Activated naive CD4-positive, alpha-beta T cell treated with anti-CD3 and anti-CD28 coated beads, Interleukin-2, amount 10 ng/mL, durations not matched to agents 7 days and 5 days (primary cell): ENCODE results near the gene CCND1.

Experiments
- CTCF ChIA-PET: fragments of 350-600 bp; sonication (Branson Sonifier 250); formaldehyde crosslinking; loops from one replicate; lab custom pipeline; 2021; ENCODE audit warnings: antibody characterized with exemption; lab: Charles Lee
- DNase-seq: peaks from one replicate; pipeline ENCODE4 v3.0.0-alpha.2; 2020
- H3K27ac Mint-ChIP-seq: one replicate; pipeline ENCODE4 v1.8.0; 2021; ENCODE audit warnings: mild to moderate bottlenecking, moderate library complexity, mixed read lengths
- H3K27me3 Mint-ChIP-seq: one replicate; pipeline ENCODE4 v1.8.0; 2021; ENCODE audit warnings: mild to moderate bottlenecking, mixed read lengths
- H3K36me3 Mint-ChIP-seq: one replicate; pipeline ENCODE4 v1.8.0; 2021; ENCODE audit warnings: mixed read lengths
- H3K4me1 Mint-ChIP-seq: one replicate; pipeline ENCODE4 v1.8.0; 2021; ENCODE audit warnings: mixed read lengths
- H3K4me3 Mint-ChIP-seq: one replicate; pipeline ENCODE4 v1.8.0; 2021; ENCODE audit warnings: mild to moderate bottlenecking, moderate library complexity, mixed read lengths
- H3K9me3 Mint-ChIP-seq: one replicate; pipeline ENCODE4 v1.8.0; 2021; ENCODE audit warnings: mixed read lengths

Gene CCND1

DNA sequence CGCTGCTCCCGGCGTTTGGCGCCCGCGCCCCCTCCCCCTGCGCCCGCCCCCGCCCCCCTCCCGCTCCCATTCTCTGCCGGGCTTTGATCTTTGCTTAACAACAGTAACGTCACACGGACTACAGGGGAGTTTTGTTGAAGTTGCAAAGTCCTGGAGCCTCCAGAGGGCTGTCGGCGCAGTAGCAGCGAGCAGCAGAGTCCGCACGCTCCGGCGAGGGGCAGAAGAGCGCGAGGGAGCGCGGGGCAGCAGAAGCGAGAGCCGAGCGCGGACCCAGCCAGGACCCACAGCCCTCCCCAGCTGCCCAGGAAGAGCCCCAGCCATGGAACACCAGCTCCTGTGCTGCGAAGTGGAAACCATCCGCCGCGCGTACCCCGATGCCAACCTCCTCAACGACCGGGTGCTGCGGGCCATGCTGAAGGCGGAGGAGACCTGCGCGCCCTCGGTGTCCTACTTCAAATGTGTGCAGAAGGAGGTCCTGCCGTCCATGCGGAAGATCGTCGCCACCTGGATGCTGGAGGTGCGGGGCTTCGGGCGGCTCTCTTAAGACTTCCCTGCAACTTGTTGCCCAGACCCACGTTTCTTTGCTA, at the start of gene CCND1:
Gene CCND1 (plus strand): TSS at position 162 of the 587 bp plus-strand sequence. CDS start 158 bp downstream, at position 320.
- no peaks in the 10 kb centered on the region for H3K36me3 Mint-ChIP-seq
- H3K9me3 Mint-ChIP-seq = no peaks in the 10 kb centered on the region
- H3K27me3 Mint-ChIP-seq = peaks cover 82% of the 10 kb centered on the region
- peak; percentile 45 for DNase-seq
- H3K4me3 Mint-ChIP-seq = peak within 1 kb of the TSS; percentile 71
- H3K27ac Mint-ChIP-seq = peak within 1 kb of the TSS; percentile 42
- CTCF ChIA-PET = no interaction called here
- peaks cover 26% of the 10 kb centered on the region for H3K4me1 Mint-ChIP-seq

DNA sequence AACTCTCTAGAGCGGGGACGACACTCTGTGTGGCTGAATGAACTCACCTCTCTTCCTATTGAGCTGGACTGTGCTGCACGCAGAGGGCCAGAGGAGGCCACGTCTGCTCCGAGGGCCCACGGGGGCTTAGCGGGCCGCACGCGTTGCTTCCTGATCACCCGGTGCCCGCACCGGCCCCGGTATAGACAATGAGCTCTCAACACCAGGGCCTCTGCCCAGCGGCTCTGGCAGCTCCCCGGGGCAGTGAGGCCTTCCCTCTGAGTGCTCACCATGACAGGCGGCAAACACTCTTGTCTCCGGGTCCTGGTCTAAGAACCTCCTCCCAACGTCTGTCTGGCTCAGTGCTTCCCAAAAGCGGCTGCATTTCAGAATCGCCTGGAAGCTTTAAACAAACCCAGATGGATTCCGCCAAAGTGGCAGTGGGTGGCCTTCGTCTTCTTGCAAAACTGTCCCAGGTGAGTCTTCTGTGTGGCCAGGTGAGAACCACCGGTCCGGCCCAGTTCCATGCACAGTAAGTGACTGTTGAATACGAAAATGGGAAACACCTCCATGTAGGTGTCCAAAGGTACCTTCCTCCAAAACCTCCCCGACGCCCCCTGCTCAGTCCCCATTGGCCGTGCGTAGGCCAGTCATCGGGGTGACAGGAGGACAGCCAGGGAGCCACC, 47.8 kb upstream of the CCND1 start:
- Mint-ChIP-seq H3K27me3 (no peaks in the 10 kb centered on the region), H3K4me1 (no peaks in the 10 kb centered on the region)

DNA sequence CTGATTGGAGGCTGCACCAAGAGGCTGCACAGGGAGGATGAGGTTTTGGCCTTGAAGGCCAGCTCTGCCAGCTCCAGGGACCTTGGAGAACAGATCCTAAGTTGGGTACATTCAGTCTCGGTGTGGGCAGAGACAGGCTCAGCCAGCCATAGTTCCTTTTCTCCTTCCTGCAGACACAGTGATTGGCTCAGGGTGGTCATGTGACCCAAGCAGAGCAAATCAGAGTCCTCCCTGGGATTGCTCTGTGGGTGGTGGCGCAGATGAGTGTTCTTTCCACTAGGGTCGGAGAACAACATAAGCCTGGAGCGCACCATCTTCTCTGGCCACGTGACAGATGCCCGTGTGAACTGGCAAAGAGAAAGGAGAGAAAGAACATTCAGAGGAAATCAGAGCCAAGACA, 47.1 kb upstream of the CCND1 start:
- DNase-seq = no peak
- H3K27me3 Mint-ChIP-seq = no peaks in the 10 kb centered on the region
- CTCF ChIA-PET = no interaction called here
- no peak overlapping the region for H3K4me3 Mint-ChIP-seq
- H3K9me3 Mint-ChIP-seq = no peaks in the 10 kb centered on the region
- no peaks in the 10 kb centered on the region for H3K36me3 Mint-ChIP-seq
- no peak overlapping the region for H3K27ac Mint-ChIP-seq
- H3K4me1 Mint-ChIP-seq = no peaks in the 10 kb centered on the region

More for the DNA sequence above, 47.8 kb upstream of the CCND1 start:
- CTCF ChIA-PET = no interaction called here
- Mint-ChIP-seq H3K4me3 (no peak overlapping the region), H3K27ac (no peak overlapping the region), H3K36me3 (no peaks in the 10 kb centered on the region), H3K9me3 (no peaks in the 10 kb centered on the region)
- DNase-seq = no peak

DNA sequence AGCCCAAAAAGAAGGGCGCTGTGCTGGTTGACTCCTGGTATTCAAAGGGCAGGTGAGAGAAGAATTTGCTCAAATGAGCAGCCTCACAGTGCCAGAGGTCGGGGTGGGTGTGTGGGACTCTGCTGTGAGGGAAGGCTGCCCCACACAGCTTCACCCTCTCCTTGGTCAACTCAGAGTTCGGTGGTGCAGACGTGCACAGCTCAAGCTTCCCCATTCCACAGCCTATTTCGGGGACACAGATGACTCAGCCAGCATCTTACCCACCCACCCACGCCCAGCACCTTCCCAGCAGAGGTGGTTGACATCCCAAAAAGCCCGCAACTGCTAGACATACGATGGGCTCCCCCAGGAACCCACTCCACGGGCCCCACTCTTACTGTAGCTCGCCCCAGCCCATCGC, 46.5 kb upstream of the CCND1 start:
- Mint-ChIP-seq H3K27me3 (no peaks in the 10 kb centered on the region), H3K27ac (no peak overlapping the region), H3K9me3 (no peaks in the 10 kb centered on the region), H3K36me3 (no peaks in the 10 kb centered on the region), H3K4me1 (no peaks in the 10 kb centered on the region), H3K4me3 (no peak overlapping the region)
- no peak for DNase-seq
- CTCF ChIA-PET = no interaction called here

DNA sequence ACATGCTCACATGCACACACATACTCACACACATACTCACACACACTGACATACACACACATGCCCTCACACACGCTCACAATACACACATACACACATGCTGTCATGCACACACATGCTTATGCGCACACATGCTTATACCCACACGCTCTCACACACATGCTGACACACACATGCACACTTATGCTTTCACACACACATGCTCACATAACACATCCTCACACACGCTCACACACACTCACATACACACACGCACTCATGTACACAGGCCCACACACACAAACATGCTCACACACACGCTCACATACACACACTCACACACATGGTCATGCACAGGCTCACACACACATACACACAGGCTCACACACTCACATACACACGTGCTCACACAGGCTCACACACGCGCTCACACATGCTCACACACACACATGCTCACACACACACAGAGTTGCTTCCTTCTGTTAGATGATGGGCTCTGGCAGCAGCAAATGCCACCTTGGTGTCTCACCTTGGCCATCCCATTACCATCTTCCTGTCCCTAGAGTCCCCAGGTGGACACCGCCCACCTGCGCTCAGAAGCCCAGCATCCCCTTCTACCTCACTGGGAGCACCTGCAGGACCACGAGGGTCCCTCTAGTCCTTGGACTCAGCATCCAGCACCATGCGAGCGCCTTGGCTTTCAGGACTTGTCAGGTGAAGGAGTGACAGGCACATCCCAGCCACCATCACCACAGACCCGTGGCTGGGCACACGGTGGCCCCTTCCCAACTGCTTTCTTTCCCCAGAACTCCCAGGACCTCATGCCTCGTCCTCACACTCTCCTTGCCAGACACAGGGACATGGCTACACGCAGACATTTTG, 44.9 kb upstream of the CCND1 start:
- Mint-ChIP-seq H3K4me1 (no peaks in the 10 kb centered on the region), H3K36me3 (no peaks in the 10 kb centered on the region), H3K9me3 (no peaks in the 10 kb centered on the region), H3K4me3 (no peak overlapping the region), H3K27ac (no peak overlapping the region), H3K27me3 (peaks cover 3% of the 10 kb centered on the region)
- CTCF ChIA-PET = no interaction called here
- no peak for DNase-seq

DNA sequence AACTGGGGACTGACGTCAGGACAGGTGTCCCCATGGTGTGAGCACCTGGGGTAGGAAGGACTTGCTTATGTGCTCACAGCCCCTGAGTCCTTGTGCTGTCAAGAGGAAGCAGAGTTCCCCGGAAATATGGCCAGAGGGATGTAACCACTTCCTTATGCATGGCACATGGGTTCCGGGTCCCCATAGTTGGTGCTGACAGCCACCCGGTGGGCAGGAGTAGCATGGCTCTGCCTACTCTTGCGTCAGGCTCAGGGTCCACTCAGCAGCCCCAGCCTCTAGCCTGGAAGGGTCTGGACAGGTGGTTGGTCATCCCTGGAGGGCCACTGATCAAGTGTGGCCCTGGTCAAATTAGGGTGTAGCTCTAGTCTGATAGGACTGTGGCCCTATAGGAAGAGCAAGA, 42.8 kb upstream of the CCND1 start:
- DNase-seq = no peak
- Mint-ChIP-seq H3K4me3 (no peak overlapping the region), H3K27ac (no peak overlapping the region), H3K27me3 (peaks cover 3% of the 10 kb centered on the region), H3K9me3 (no peaks in the 10 kb centered on the region), H3K4me1 (no peaks in the 10 kb centered on the region), H3K36me3 (no peaks in the 10 kb centered on the region)
- CTCF ChIA-PET = no interaction called here

DNA sequence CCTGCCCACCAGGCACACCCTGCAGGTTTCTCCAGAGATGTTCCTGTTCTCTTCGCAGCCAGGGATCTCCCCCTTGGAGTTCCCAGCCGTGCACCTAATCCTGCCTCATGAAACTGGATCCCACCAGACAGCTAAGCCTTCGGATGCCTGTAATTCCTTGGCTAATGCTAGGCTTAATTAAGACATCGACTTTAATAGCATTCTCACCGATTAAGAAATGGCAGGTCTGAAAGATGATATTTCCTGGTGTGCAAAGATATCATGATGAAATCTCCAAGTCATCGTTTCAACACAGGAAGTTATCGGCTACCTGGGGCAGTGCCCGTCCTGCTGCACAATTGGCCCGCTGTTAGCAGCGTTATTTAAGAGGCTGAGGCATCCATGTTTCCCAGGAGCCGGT, 41.5 kb upstream of the CCND1 start:
- H3K27ac Mint-ChIP-seq = no peak overlapping the region
- no peaks in the 10 kb centered on the region for H3K36me3 Mint-ChIP-seq
- DNase-seq = no peak
- H3K9me3 Mint-ChIP-seq = no peaks in the 10 kb centered on the region
- H3K27me3 Mint-ChIP-seq = peaks cover 3% of the 10 kb centered on the region
- H3K4me3 Mint-ChIP-seq = no peak overlapping the region
- CTCF ChIA-PET = no interaction called here
- no peaks in the 10 kb centered on the region for H3K4me1 Mint-ChIP-seq

DNA sequence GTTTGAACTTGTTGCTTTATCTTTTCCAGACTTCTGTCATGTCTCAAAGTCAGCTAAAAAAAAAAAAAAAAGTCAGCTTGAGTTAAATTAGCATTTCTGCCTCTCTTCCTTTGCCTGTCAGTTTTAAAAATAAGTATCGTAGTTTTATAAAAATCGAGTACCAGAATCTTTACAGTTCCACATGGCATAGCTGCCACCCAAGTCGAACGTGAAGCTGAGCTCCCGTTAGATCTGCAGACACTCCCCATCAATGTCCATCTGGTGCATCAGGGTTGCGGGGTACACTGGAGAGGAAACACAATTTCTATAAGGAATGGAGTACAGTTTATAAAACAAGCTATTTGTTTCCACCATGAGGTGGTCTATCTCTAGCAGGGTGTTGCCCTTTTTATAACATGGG, 41.0 kb upstream of the CCND1 start:
- H3K9me3 Mint-ChIP-seq = no peaks in the 10 kb centered on the region
- no peaks in the 10 kb centered on the region for H3K36me3 Mint-ChIP-seq
- no peak overlapping the region for H3K4me3 Mint-ChIP-seq
- no peaks in the 10 kb centered on the region for H3K4me1 Mint-ChIP-seq
- CTCF ChIA-PET = interaction anchor here (0.7 kb wide), 1 partner anchor 307 kb away, joined by 3 read pairs; no protein-coding TSS in a partner anchor
- peaks cover 3% of the 10 kb centered on the region for H3K27me3 Mint-ChIP-seq
- DNase-seq = no peak
- H3K27ac Mint-ChIP-seq = no peak overlapping the region

DNA sequence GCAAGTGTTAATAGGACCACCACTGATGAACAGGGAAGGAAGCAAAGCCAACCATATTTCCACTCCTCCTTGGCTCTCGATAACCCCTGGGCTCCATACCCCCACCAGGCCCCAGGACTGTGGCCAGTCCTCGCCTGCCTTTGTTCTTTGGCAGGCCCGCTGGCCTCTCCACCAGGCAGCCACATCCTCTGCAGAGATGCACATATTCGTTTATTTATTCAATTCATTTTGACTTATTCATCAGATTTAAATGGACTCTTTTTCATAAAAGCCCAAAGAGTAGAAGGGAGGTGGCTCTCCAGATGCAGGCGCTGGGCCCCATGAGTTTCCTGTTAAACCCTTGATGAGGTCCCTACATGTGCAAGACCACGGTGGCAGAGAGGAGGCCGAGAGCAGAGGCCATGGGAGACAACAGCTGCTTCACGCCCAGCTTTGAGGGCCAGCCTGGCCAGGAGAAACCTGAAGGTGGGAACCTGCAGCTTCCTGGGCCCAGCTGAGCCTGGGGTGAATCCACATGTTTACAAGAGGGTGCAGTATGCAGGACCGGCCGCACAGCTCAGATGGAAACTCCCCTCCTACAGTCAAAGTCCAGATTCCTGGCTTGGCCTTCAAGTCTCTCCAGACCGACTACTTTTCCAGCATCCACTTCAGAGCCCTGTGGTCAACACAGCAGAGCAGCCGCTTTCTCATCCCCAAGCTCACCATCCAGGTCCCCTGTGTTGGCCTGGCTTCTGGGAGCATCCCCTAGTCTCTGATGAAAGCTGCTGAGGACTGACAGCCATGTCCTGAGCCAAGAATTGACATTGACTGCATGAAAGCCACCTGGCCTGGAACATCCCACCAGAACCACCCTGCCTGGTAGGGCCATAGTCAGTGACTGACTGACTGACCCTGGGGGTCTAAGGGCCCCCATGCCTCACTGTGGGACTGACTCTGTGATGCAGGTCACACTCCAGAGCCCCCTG, 39.7 kb upstream of the CCND1 start:
- no peak overlapping the region for H3K4me3 Mint-ChIP-seq
- CTCF ChIA-PET = no interaction called here

DNA sequence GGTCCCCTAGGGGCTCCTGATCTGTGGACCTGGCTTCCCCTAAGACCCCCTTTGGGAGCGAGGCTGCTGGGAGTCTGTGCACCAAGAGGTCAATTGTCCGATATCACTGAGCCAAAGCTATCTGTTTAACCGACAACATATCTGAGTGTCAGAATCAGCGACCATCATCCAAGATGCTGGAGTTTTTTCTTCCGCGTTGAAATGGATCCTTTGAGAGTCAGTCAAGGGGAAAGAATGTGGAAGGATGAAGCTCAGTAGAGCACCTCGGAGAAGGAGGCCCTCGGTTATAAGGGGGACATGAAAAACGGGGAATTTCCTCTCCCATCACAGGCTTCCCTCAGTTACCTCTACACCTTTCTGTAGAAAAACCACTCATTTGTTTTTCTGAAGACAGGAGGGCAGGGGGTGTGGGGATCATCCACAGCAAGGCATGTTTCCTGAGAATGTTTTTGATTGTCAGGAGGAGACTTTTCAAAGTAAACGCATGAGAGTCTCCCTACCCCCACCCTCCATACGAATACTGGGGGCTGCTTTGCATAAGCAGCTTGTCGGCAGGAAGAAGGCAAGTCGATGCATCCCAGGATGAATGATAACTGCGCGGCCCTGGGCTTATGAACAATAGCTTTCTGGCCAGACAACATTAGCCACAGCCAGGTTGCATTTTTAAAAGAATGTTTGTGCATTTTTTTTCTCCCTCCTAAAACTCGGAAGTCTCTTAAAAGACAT, 37.7 kb upstream of the CCND1 start:
- Mint-ChIP-seq H3K27me3 (peaks cover 18% of the 10 kb centered on the region), H3K4me3 (no peak overlapping the region), H3K27ac (no peak overlapping the region), H3K36me3 (no peaks in the 10 kb centered on the region), H3K9me3 (no peaks in the 10 kb centered on the region), H3K4me1 (no peaks in the 10 kb centered on the region)
- CTCF ChIA-PET = no interaction called here
- no peak for DNase-seq

More for the DNA sequence above, 39.7 kb upstream of the CCND1 start:
- Mint-ChIP-seq H3K27ac (no peak overlapping the region), H3K9me3 (no peaks in the 10 kb centered on the region), H3K4me1 (no peaks in the 10 kb centered on the region), H3K36me3 (no peaks in the 10 kb centered on the region), H3K27me3 (peaks cover 12% of the 10 kb centered on the region)
- DNase-seq = no peak

DNA sequence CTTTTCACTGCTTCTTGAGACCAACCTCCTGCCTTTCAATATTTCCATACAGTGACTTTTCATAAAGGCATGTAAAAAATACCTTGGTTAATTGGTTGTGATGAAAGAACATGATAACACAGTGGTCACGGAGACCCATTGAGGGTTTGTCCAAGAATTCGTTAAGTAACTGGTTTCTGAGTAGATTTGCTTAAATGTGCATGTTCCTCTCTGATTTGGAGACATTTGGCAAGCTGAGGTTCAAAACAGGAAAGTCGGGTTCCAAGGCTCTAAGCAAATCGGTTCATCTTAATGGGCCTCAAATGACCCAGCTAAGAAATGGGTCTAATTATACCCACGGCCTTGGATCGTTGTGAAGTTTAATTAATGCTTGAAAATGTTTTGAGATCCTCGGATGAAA, 36.9 kb upstream of the CCND1 start:
- Mint-ChIP-seq H3K27me3 (peaks cover 18% of the 10 kb centered on the region), H3K27ac (no peak overlapping the region), H3K4me3 (no peak overlapping the region), H3K4me1 (no peaks in the 10 kb centered on the region), H3K36me3 (no peaks in the 10 kb centered on the region), H3K9me3 (no peaks in the 10 kb centered on the region)
- CTCF ChIA-PET = no interaction called here
- DNase-seq = no peak

DNA sequence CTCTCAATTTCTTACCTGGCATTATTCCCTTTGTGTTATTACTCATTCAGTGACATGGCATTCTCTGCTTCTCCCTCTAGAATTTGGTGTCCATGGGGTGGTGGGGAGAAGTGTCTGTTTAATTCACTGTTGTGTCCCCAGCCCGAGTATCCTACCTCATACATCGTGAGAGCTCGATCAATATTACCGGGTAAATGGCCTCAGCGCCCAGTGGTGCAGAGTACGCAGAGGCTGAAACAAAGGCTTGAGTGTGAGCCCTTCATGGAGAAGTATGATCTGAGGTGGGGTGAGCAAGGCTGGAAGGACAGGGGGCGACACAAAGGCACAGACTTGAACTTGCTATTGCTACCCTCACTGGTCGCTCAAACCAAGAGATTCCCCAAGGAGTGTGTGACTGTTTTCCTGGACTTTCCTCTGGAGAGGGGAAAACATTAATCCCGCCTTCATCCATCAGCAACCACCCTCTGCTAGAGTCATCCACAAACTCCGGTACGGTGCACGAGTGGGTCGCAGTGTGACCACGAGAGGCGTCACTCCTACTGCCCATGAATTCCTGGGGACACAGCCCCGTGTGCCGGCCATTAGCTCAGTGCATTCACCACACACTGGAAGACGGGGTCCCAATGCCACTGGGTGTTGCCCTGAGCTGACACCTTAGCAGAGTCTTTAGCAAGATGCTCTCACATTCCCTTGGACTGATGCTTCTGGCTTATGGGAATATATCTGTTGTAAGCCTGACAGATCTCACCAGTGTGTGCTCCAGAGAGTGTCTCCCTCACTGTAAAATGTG, 35.0 kb upstream of the CCND1 start:
- H3K36me3 Mint-ChIP-seq = no peaks in the 10 kb centered on the region
- H3K4me3 Mint-ChIP-seq = no peak overlapping the region
- CTCF ChIA-PET = no interaction called here
- H3K27ac Mint-ChIP-seq = no peak overlapping the region
- H3K4me1 Mint-ChIP-seq = no peaks in the 10 kb centered on the region
- no peak for DNase-seq
- H3K9me3 Mint-ChIP-seq = no peaks in the 10 kb centered on the region
- peaks cover 22% of the 10 kb centered on the region for H3K27me3 Mint-ChIP-seq

DNA sequence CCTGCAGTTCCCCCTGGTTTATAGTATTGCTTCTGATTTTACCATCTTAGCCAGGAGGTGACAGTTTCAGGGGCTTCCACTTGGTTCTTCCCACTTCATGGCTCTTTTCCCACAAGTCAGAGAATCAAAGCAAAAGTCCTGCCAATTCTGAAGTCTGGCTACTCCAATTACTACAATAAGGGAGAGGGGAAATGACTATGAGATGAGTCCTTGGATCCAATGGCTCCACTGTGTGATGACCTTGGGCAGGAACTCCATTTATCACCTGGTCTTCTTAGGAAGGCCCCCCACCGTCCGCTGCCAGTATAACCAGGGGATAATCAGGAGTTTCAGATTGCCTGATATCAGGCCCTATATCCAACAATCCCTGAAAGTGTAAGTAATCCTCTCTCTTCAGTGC, 31.6 kb upstream of the CCND1 start:
- peaks cover 22% of the 10 kb centered on the region for H3K27me3 Mint-ChIP-seq
- no peak overlapping the region for H3K4me3 Mint-ChIP-seq
- DNase-seq = no peak
- H3K4me1 Mint-ChIP-seq = no peaks in the 10 kb centered on the region
- no peak overlapping the region for H3K27ac Mint-ChIP-seq
- H3K36me3 Mint-ChIP-seq = no peaks in the 10 kb centered on the region
- no peaks in the 10 kb centered on the region for H3K9me3 Mint-ChIP-seq
- CTCF ChIA-PET = no interaction called here
